HG02840 (cell line): ENCODE results near the gene NNAT.
"Not testable (repeated sequence)": the region's sequence is repeated elsewhere in the genome, so short reads cannot be mapped to it uniquely, and the experiment has no call there.

ENCODE experiments used
- ATAC-seq: cut with Tn5 transposase; IDR thresholded peaks from one replicate; pipeline ENCODE4 v1.9.1; 2021; ENCODE audit warnings: mild to moderate bottlenecking, moderate library complexity, moderate number of reproducible peaks; ENCODE audit not compliant: unreplicated experiment, low FRiP score

The NNAT gene

GRCh38 chr20:37538003-37538402, 17.0 kb downstream of the NNAT start:
- ATAC-seq, result no peak

- no peak for ATAC-seq
Measured at GRCh38 chr20:37539424-37539823, 18.4 kb downstream of the NNAT start.

- ATAC-seq, result no peak
Measured at GRCh38 chr20:37540001-37540400, 19.0 kb downstream of the NNAT start.

- ATAC-seq, result not testable (repeated sequence)
Measured at GRCh38 chr20:37540838-37541237, 19.8 kb downstream of the NNAT start.

GRCh38 chr20:37541326-37541725, 20.3 kb downstream of the NNAT start:
- ATAC-seq, result no peak

GRCh38 chr20:37542281-37542680, 21.2 kb downstream of the NNAT start:
- ATAC-seq, result no peak

GRCh38 chr20:37543828-37544227, 22.8 kb downstream of the NNAT start:
- ATAC-seq, result no peak

GRCh38 chr20:37544386-37544785, 23.3 kb downstream of the NNAT start:
- ATAC-seq, result no peak

- ATAC-seq, result no peak
Measured at GRCh38 chr20:37545516-37545915, 24.5 kb downstream of the NNAT start.

- no peak for ATAC-seq
Measured at GRCh38 chr20:37547912-37548311, 26.9 kb downstream of the NNAT start.

GRCh38 chr20:37550101-37550920, 29.3 kb downstream of the NNAT start:
- ATAC-seq, result not testable (repeated sequence)

GRCh38 chr20:37551660-37552059, 30.6 kb downstream of the NNAT start:
- ATAC-seq, result not testable (repeated sequence)

- no peak for ATAC-seq
Measured at GRCh38 chr20:37552415-37552814, 31.4 kb downstream of the NNAT start.

GRCh38 chr20:37554721-37555298, 33.8 kb downstream of the NNAT start:
- ATAC-seq, result not testable (repeated sequence)

- ATAC-seq, result no peak
Measured at GRCh38 chr20:37556538-37556937, 35.5 kb downstream of the NNAT start.

- no peak for ATAC-seq
Measured at GRCh38 chr20:37558306-37558705, 37.3 kb downstream of the NNAT start.

- ATAC-seq, result no peak
Measured at GRCh38 chr20:37558779-37559178, 37.7 kb downstream of the NNAT start.

- no peak for ATAC-seq
Measured at GRCh38 chr20:37559312-37560027, 38.4 kb downstream of the NNAT start.

GRCh38 chr20:37560629-37561028, 39.6 kb downstream of the NNAT start:
- ATAC-seq, result no peak

GRCh38 chr20:37562695-37563480, 41.8 kb downstream of the NNAT start:
- ATAC-seq, result no peak

GRCh38 chr20:37564016-37564387, 43.0 kb downstream of the NNAT start:
- ATAC-seq, result no peak
